ENCODE results near the gene CRACR2B.
A peak's percentile ranks its signal among the peaks of the same experiment; 100 is the strongest.

The CRACR2B gene

GRCh38 chr11:801097-801780, 26.5 kb upstream of the CRACR2B start:
- no peak for ATAC-seq
- H3K9me3 Mint-ChIP-seq, result no peaks in the 10 kb centered on the region
- peaks cover 19% of the 10 kb centered on the region for H3K4me1 Mint-ChIP-seq
- peaks cover 6% of the 10 kb centered on the region for H3K36me3 Mint-ChIP-seq
- no peaks in the 10 kb centered on the region for H3K27me3 Mint-ChIP-seq
- no peak overlapping the region for H3K4me3 Mint-ChIP-seq
- no peak overlapping the region for H3K27ac Mint-ChIP-seq

DNA sequence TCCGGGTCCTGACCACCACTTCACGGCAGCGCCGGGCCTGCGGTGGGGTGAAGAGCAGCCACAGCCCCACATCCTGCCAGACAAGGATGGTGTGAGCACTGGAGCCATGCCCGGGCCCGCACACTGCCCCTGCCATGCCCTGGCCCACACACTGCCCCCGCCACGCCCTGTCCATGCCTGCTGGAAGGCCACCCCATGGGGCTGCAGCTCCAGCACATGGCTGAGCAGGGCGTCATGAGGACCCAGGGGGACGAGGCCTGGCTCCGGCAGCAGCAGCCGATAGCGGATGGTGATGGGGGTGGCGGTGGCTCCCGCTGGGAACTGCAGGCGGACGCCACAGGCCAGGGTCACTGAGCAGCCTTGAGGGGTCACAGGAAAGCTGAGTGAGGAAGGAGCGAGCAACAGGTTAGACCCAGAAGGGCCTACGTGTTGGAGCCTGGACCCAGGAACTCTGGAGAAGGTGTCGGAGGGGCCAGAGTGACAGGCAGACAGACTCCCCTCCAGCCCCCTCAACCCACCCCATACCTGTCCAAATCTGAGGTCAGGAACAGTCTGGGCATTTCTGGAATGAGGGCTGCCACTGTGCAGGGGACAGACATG, 25.6 kb upstream of the CRACR2B start:
- peaks cover 10% of the 10 kb centered on the region for H3K4me1 Mint-ChIP-seq
- H3K4me3 Mint-ChIP-seq, result no peak overlapping the region
- no peak for ATAC-seq
- H3K27me3 Mint-ChIP-seq, result no peaks in the 10 kb centered on the region
- no peak overlapping the region for H3K27ac Mint-ChIP-seq
- no peaks in the 10 kb centered on the region for H3K9me3 Mint-ChIP-seq
- H3K36me3 Mint-ChIP-seq, result peaks cover 6% of the 10 kb centered on the region

DNA sequence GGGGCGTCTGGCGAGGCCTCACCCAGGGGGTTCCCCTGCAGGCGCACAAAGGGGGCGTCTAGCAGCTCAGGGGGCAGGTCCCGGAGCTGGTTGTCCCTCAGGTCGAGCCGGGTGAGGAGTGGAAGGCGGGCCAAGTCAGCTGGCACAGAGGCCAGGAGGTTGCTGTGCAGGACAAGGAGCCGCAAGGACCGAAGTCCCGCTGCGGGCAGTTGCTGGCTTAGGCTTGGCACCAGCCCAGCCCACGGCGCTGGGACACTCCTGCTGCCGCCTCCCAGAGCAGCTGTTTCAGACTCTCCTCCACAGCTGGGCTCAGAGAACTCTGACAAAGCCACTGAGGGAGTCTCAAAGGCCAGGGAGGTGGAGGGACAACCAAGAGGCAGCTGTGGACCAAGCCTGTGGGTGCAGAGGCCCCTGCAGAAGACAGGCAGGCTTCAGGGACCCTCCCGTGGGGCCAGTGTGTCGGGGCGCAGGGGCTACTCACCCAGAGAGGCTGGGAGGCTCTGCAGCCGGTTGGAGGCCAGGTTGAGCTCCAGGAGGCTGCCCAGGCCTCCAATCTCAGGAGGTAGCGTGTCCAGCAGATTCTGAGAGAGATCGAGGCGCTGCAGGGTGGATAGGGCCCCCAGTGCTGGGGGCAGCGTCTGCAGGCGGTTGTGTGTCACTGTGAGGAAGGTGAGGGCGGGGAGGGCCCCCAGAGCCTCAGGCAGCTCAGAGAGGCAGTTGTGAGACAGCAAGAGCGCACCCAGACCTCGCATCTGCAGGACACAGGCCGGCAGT, 24.8 kb upstream of the CRACR2B start:
- no peak overlapping the region for H3K27ac Mint-ChIP-seq
- H3K36me3 Mint-ChIP-seq, result peaks cover 6% of the 10 kb centered on the region
- no peaks in the 10 kb centered on the region for H3K9me3 Mint-ChIP-seq
- peaks cover 11% of the 10 kb centered on the region for H3K4me1 Mint-ChIP-seq
- H3K4me3 Mint-ChIP-seq, result no peak overlapping the region
- no peak for ATAC-seq
- no peaks in the 10 kb centered on the region for H3K27me3 Mint-ChIP-seq

DNA sequence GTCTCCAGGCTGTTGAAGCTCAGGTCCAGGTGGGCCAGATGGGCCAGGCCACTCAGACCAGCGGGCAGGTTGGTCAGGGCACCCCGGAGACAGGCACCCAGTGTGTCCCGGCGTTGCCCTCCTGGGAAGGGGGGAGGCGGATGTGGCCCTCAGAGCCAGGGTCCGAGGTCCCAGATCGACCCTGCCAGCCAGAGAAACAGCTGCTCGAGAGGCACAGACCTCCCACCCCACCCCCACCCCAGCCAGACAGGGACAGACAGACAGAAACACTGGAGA, 24.3 kb upstream of the CRACR2B start:
- H3K36me3 Mint-ChIP-seq, result peaks cover 6% of the 10 kb centered on the region
- ATAC-seq, result no peak
- H3K27ac Mint-ChIP-seq, result no peak overlapping the region
- H3K9me3 Mint-ChIP-seq, result no peaks in the 10 kb centered on the region
- H3K27me3 Mint-ChIP-seq, result no peaks in the 10 kb centered on the region
- H3K4me1 Mint-ChIP-seq, result peaks cover 15% of the 10 kb centered on the region
- no peak overlapping the region for H3K4me3 Mint-ChIP-seq

- no peaks in the 10 kb centered on the region for H3K9me3 Mint-ChIP-seq
- ATAC-seq, result no peak
- peaks cover 6% of the 10 kb centered on the region for H3K36me3 Mint-ChIP-seq
- peak overlapping the region; percentile 72 for H3K27ac Mint-ChIP-seq
- H3K4me3 Mint-ChIP-seq, result peak overlapping the region; percentile 73
- no peaks in the 10 kb centered on the region for H3K27me3 Mint-ChIP-seq
- peaks cover 21% of the 10 kb centered on the region for H3K4me1 Mint-ChIP-seq
Observed at GRCh38 chr11:803770-804598, 23.7 kb upstream of the CRACR2B start.

DNA sequence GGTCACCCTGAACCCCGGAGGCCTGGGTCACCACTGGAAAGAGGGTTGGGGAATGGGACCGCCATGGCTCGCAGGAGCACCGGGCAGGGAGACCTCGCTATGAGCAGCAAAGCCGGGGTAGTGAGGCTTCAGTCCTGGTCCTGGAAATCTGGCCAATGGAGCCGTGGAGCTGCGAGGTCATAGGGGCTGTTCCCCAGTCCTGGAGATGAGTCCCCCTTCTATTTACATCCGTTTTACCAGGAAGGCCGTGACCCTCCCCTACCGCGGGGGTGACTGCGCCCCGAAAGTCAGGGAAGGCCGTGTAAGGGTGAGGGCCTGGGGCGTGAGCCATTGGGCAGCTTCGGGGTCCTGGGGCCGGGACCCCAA, 23.1 kb upstream of the CRACR2B start:
- no peaks in the 10 kb centered on the region for H3K27me3 Mint-ChIP-seq
- H3K4me3 Mint-ChIP-seq, result peak overlapping the region; percentile 73
- H3K4me1 Mint-ChIP-seq, result peaks cover 24% of the 10 kb centered on the region
- H3K9me3 Mint-ChIP-seq, result no peaks in the 10 kb centered on the region
- peaks cover 6% of the 10 kb centered on the region for H3K36me3 Mint-ChIP-seq
- peak overlapping the region; percentile 72 for H3K27ac Mint-ChIP-seq
- no peak for ATAC-seq

GRCh38 chr11:808427-809286, 19.1 kb upstream of the CRACR2B start:
- H3K27ac Mint-ChIP-seq, result peak overlapping the region; percentile 98
- peak overlapping the region; percentile 85 for H3K4me3 Mint-ChIP-seq
- ATAC-seq, result no peak
- no peaks in the 10 kb centered on the region for H3K9me3 Mint-ChIP-seq
- H3K4me1 Mint-ChIP-seq, result peaks cover 50% of the 10 kb centered on the region
- H3K36me3 Mint-ChIP-seq, result peaks cover 28% of the 10 kb centered on the region
- H3K27me3 Mint-ChIP-seq, result no peaks in the 10 kb centered on the region

DNA sequence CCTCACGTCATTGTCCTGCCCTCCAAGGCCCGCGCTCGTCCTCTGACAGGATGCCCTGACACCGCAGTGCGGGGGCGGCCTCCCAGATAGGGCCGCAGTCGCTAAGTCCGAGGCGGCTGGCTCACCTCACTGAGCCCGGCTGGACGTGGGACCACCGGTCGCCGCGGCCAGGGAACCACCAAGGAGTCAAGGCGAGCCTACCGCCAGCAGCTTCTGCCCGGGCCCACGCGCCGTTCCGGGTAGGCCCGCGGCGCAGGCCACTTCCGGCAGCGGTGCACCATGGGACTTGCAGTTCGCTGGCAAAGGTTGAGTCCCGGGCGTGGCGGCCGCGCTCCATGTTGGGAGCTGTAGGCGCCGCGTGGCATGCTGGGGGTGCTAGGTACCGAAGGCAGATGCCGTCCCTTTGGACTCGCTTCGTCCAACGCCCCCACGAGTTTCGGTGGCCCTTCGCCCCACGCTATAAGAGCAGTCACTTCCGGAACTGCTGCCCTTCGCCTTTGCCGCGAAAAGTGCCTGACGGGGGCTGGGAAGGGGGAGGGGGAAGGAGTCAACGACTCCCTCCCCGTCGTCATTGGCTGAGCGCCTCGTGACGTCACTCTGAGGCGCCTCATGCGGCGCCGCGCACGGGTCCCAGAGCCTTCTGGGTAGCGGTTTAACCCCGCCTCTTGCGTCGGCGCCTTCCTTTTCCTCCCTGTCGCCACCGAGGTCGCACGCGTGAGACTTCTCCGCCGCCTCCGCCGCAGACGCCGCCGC, 18.3 kb upstream of the CRACR2B start, which contains the start of gene RPLP2:
TSS of gene RPLP2 (plus strand) at position 681 of the 753 bp plus-strand sequence. CDS start 268 bp downstream, outside the sequence.
- Mint-ChIP-seq H3K36me3 (peaks cover 33% of the 10 kb centered on the region), H3K4me3 (peak within 1 kb of the TSS; percentile 85), H3K4me1 (peaks cover 44% of the 10 kb centered on the region), H3K9me3 (no peaks in the 10 kb centered on the region), H3K27ac (peak within 1 kb of the TSS; percentile 98), H3K27me3 (no peaks in the 10 kb centered on the region)
- peak; percentile 93 for ATAC-seq

DNA sequence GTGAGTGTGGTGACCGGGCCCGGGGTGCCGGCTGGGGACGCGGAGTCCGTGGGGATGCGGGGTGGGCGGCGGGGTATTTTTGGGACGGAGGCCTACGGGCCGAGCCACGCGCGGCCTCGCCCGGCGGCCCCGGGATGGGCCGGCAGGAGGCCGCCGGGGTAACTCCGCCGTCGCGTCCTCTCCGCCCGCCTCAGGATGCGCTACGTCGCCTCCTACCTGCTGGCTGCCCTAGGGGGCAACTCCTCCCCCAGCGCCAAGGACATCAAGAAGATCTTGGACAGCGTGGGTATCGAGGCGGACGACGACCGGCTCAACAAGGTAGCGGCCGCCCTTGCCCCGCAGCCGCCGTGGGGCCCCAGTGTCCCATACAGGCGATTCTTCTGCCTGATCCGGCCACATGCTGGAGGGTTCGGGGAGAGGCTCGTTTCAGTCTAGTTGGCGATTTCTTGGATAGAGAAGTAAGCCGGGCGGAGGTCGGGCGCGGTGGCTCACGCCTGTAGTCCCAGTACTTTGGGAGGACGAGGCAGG, 17.6 kb upstream of the CRACR2B start:
- Mint-ChIP-seq H3K9me3 (no peaks in the 10 kb centered on the region), H3K27me3 (no peaks in the 10 kb centered on the region), H3K27ac (peak overlapping the region; percentile 98), H3K4me1 (peaks cover 42% of the 10 kb centered on the region), H3K36me3 (peaks cover 33% of the 10 kb centered on the region), H3K4me3 (peak overlapping the region; percentile 85)
- peak; percentile 11 for ATAC-seq

DNA sequence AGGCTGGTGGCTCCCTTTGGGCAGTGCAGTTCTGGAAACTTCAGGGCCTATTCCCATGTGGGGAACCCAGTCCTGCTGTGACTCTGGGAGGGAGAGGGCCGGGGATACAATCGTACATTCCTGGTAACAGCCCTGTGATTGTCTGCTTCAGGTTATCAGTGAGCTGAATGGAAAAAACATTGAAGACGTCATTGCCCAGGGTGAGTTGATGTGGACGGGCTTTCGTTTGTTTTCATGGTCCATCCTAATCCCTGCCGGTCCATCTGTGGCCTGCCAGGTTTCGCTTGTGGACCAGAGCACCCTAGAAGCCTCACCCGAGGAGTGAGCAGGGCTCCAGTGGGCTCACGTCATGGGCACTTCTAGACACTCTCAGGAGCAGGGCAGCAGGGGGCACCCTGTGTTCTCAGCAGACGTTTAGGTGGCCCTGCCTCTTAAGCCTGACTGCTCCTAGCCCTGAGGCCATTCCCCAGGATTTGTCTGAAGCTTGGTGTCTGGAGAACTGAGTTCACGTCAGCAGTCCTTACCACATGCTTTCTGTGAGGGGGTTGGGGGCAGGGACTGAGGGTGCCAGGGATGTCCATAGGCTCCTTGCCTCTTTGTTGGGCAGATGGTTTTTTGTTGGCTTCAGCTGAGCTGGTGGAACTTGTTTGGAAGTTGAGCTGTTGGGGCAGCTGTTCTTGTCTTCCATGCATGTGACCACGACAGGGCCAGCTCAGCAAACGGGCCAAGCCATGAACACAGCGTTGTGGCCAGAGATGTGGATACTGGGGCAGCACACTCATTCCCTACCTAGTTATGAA, 16.1 kb upstream of the CRACR2B start:
- no peak for ATAC-seq
- H3K9me3 Mint-ChIP-seq, result no peaks in the 10 kb centered on the region
- peaks cover 42% of the 10 kb centered on the region for H3K4me1 Mint-ChIP-seq
- peak overlapping the region; percentile 98 for H3K27ac Mint-ChIP-seq
- peak overlapping the region; percentile 85 for H3K4me3 Mint-ChIP-seq
- no peaks in the 10 kb centered on the region for H3K27me3 Mint-ChIP-seq
- H3K36me3 Mint-ChIP-seq, result peaks cover 33% of the 10 kb centered on the region

DNA sequence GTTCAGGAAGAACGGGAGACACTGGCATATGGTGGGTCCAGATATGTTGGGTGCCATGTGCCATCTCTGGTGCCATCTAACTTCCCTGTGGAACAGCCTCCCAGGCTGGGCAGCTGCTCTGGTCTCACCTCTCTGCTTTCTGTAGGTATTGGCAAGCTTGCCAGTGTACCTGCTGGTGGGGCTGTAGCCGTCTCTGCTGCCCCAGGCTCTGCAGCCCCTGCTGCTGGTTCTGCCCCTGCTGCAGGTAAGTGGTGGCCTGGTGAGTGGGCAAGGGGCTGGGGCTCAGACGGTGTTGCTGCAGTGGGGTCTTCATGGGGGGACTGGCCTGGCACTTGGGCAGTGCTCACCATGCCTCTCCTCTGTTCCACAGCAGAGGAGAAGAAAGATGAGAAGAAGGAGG, 15.3 kb upstream of the CRACR2B start:
- peaks cover 33% of the 10 kb centered on the region for H3K36me3 Mint-ChIP-seq

GRCh38 chr11:813072-813455, 14.7 kb upstream of the CRACR2B start:
- no peak for ATAC-seq
- Mint-ChIP-seq H3K27me3 (no peaks in the 10 kb centered on the region), H3K9me3 (no peaks in the 10 kb centered on the region), H3K4me3 (no peak overlapping the region), H3K27ac (no peak overlapping the region), H3K36me3 (peaks cover 33% of the 10 kb centered on the region), H3K4me1 (peaks cover 37% of the 10 kb centered on the region)

More for the DNA sequence above, 15.3 kb upstream of the CRACR2B start:
- no peak for ATAC-seq
- Mint-ChIP-seq H3K4me1 (peaks cover 42% of the 10 kb centered on the region), H3K4me3 (no peak overlapping the region), H3K9me3 (no peaks in the 10 kb centered on the region), H3K27me3 (no peaks in the 10 kb centered on the region), H3K27ac (peak overlapping the region; percentile 98)

DNA sequence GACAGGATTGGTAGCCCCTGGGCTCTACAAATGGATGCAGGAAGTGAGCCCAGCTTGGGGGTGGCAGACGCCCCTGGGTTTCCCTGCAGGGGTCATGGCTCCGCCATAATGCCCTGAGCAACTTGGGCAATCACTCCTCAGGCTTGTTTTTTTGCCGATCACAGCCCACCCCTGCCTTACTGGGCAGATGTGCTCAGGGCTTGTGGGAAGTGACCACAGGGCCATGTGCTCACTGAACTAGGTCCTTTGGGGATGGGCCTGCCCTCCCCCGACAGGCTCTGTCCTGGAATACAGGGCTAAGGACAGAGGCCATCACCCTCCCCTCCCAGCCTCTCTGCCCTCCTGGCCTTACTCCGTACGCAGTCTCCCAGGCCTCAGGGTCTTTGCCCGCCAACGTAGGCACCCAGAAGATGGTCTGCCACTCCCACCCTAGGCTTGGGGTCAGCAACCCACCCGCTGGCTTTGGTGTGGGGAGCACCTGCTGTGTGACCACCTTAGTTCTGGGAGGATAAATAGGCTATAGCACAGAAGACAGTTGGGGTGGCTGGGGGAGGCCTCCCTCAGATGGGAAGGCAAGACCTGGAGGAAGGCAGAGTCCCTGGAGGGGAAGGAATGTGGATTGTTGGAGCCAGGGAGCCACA, 14.1 kb upstream of the CRACR2B start:
- Mint-ChIP-seq H3K27ac (no peak overlapping the region), H3K36me3 (peaks cover 33% of the 10 kb centered on the region), H3K4me1 (peaks cover 36% of the 10 kb centered on the region), H3K27me3 (no peaks in the 10 kb centered on the region), H3K4me3 (no peak overlapping the region), H3K9me3 (no peaks in the 10 kb centered on the region)
- ATAC-seq, result no peak
